ENCODE results near the gene KIAA0930.

The KIAA0930 gene

DNA sequence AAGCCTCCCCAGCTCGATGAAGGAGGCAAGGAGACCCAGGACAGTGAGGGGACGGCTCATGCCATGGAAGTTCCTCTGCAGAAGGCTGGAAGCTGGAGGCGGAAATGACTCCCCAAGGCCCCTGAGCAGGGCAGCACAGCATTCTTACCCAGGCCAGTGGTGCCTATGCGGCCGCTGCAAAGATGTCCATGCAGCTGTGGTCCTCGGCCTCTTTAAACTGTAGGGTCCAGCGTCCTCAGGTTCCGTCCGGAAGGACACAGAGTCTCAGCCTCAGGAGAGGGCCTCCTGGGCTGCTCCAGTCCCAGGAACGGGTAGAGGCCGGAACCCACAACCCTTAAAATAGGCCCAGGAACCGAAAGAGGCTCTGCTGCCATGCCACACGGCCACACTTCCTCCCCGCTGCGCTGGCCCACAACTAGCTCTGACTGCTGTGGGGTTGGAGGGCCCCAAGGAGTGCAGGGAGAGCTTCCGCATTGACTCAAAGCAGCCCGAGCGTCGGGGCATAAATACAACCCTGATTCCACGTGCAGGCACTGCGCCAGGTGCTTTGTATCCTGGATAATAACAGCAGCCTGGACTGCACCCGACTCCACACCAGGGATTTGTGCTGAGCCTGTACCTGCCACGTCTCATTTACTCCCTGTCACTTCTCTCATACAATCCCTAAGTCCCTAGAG lies 5.5 kb downstream of the KIAA0930 start:
- TF ChIP-seq, protein P1, sequence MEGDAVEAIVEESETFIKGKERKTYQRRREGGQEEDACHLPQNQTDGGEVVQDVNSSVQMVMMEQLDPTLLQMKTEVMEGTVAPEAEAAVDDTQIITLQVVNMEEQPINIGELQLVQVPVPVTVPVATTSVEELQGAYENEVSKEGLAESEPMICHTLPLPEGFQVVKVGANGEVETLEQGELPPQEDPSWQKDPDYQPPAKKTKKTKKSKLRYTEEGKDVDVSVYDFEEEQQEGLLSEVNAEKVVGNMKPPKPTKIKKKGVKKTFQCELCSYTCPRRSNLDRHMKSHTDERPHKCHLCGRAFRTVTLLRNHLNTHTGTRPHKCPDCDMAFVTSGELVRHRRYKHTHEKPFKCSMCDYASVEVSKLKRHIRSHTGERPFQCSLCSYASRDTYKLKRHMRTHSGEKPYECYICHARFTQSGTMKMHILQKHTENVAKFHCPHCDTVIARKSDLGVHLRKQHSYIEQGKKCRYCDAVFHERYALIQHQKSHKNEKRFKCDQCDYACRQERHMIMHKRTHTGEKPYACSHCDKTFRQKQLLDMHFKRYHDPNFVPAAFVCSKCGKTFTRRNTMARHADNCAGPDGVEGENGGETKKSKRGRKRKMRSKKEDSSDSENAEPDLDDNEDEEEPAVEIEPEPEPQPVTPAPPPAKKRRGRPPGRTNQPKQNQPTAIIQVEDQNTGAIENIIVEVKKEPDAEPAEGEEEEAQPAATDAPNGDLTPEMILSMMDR (IDR thresholded peaks at IDR 0.05; ENCODE audit: low read depth, low read length, missing control alignments), result no peak
- Histone ChIP-seq H3K27me3 (replicated peaks) (no peaks in the 10 kb centered on the region), H3K27ac (no peak overlapping the region), H3K4me3 (ENCODE audit: low read depth, low read length) (no peak overlapping the region), H3K36me3 (replicated peaks) (no peaks in the 10 kb centered on the region)
- no peak for DNase-seq
- in situ Hi-C loops (cut with HindIII; ENCODE audit: low pct_ligation_motif_present, low sequenced_read_pairs), result no loop called here

DNA sequence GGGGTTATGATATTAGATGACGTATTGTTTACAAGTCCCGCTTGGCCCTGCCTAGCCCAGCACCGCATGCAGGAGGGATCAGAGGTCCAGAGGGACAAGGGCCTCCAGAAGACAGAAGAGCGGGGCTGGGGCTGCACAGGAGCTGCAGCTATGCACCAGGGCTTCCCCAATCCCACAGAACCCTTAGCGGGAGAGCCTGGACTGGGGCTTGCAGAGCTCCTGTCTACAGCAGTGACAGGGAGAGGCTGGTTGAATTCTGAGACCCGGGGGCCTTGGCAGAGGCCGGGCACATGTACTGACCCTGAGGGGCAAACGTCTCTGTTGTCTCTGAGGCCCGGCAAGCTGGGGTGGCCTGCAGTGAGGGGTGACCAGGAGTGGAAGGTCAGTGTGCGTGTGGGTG lies 6.9 kb downstream of the KIAA0930 start:
- no peaks in the 10 kb centered on the region for H3K36me3 ChIP-seq (replicated peaks)
- DNase-seq, result no peak
- TF ChIP-seq, protein P1 (IDR thresholded peaks at IDR 0.05; ENCODE audit: low read depth, low read length, missing control alignments), result no peak
- no peak overlapping the region for H3K4me3 ChIP-seq (ENCODE audit: low read depth, low read length)
- no peak overlapping the region for H3K27ac ChIP-seq
- no peaks in the 10 kb centered on the region for H3K27me3 ChIP-seq (replicated peaks)
- in situ Hi-C loops (cut with HindIII; ENCODE audit: low pct_ligation_motif_present, low sequenced_read_pairs), result no loop called here

DNA sequence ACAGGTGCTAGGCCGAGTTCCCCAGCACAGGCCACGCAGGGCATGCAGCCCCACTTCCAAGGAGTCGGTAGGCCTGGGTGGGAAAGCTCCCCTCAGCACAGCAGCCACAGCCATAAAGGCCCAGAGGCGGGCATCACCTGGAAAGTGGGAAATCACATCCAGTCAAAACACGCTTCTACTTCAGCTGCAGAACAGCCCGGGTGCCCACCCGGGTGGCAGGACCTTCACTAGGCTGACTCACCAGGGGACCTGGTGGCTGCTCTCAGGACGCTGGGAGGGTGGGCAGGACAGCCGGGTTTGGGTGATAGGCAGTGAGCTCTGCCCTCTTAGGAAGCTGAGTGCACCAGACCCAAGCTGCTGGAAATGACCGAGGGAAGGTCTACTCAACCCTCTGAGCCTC lies 7.3 kb downstream of the KIAA0930 start:
- Histone ChIP-seq H3K27ac (no peak overlapping the region), H3K27me3 (replicated peaks) (no peaks in the 10 kb centered on the region), H3K36me3 (replicated peaks) (no peaks in the 10 kb centered on the region), H3K4me3 (ENCODE audit: low read depth, low read length) (no peak overlapping the region)
- TF ChIP-seq, protein P1 (IDR thresholded peaks at IDR 0.05; ENCODE audit: low read depth, low read length, missing control alignments), result no peak
- in situ Hi-C loops (cut with HindIII; ENCODE audit: low pct_ligation_motif_present, low sequenced_read_pairs), result no loop called here
- DNase-seq, result no peak

DNA sequence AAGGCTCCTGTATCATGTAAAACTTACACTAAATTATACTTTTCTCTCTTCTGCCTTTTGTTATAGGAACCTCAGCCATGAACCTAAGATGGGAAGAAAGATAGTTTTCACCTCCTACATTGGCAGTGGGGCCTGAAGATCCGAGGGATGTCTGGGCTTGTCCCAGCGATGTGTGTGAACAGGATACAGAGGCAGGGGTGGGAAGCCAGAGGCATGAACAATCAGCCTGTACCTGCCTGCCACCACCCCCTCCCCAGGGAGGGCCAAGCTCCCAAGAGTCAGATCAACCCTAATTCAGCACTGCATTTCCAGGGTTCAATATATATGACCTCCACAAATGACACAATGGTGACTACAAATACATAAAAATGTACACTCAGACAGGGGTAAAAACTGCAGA lies 9.4 kb downstream of the KIAA0930 start:
- no peaks in the 10 kb centered on the region for H3K27me3 ChIP-seq (replicated peaks)
- TF ChIP-seq, protein P1 (IDR thresholded peaks at IDR 0.05; ENCODE audit: low read depth, low read length, missing control alignments), result no peak
- no peak overlapping the region for H3K27ac ChIP-seq
- no peak for DNase-seq
- no peak overlapping the region for H3K4me3 ChIP-seq (ENCODE audit: low read depth, low read length)
- in situ Hi-C loops (cut with HindIII; ENCODE audit: low pct_ligation_motif_present, low sequenced_read_pairs), result no loop called here
- no peaks in the 10 kb centered on the region for H3K36me3 ChIP-seq (replicated peaks)

DNA sequence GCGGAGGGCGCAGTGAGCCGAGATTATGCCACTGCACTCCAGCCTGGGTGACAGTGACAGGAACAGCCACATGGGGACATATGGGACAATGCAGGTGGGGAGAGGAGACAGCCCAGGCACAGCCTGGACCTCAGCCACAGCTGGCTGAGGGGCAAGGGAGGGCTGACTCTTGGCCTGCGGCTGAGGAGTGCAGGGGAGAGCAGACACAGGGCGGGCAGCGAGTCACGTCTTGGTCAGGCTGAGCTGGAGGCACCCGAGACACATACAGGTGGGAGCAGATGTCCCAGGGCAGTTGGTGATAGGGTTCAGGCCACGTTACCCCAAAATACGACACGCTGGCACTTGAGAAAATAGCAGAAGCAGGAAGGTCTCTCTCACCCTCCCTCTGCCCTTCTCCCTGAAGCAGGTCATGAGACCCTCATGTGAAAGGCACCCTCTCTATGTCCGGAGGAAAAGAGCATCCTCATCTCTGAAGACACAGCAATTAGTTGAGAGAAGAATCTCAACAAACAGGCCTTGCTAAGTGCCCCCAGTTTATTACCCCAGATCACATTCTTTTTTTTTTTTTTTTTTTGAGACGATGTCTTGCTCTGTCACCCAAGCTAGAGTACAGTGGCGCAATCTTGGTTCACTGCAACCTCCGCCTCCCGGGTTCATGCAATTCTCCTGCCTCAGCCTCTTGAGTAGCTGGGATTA lies 10.5 kb downstream of the KIAA0930 start:
- no peak overlapping the region for H3K4me3 ChIP-seq (ENCODE audit: low read depth, low read length)
- H3K27me3 ChIP-seq (replicated peaks), result no peaks in the 10 kb centered on the region
- no peak overlapping the region for H3K27ac ChIP-seq
- H3K36me3 ChIP-seq (replicated peaks), result no peaks in the 10 kb centered on the region
- DNase-seq, result no peak
- TF ChIP-seq, protein P1 (IDR thresholded peaks at IDR 0.05; ENCODE audit: low read depth, low read length, missing control alignments), result no peak
- in situ Hi-C loops (cut with HindIII; ENCODE audit: low pct_ligation_motif_present, low sequenced_read_pairs), result no loop called here
